ENCODE data around the gene ART4.
A peak's percentile ranks its signal among the peaks of the same experiment; 100 is the strongest.

The ART4 gene

GRCh38 chr12:14810953-14811483 lies 32.3 kb downstream of the ART4 start:
- Histone ChIP-seq H3K36me3 (replicated peaks) (no peaks in the 10 kb centered on the region), H3K27me3 (replicated peaks) (no peaks in the 10 kb centered on the region), H3K4me3 (ENCODE audit: low read depth, low read length) (no peak overlapping the region), H3K27ac (no peak overlapping the region)
- TF ChIP-seq CTCF (IDR thresholded peaks at IDR 0.05; ENCODE audit: low read depth, low read length, missing control alignments): peak; percentile 84
- in situ Hi-C loops (cut with HindIII; ENCODE audit: low pct_ligation_motif_present, low sequenced_read_pairs): no loop called here
- peak; percentile 45 for DNase-seq

- no peak overlapping the region for H3K4me3 ChIP-seq (ENCODE audit: low read depth, low read length)
- DNase-seq: no peak
- in situ Hi-C loops (cut with HindIII; ENCODE audit: low pct_ligation_motif_present, low sequenced_read_pairs): no loop called here
These were observed 33.0 kb downstream of the ART4 start for GRCh38 chr12:14810167-14810952.

GRCh38 chr12:14803830-14804160 lies 39.5 kb downstream of the ART4 start:
- in situ Hi-C loops (cut with HindIII; ENCODE audit: low pct_ligation_motif_present, low sequenced_read_pairs): no loop called here
- H3K27ac ChIP-seq: peak overlapping the region; percentile 100
- peak overlapping the region; percentile 73 for H3K4me3 ChIP-seq (ENCODE audit: low read depth, low read length)

More at GRCh38 chr12:14810167-14810952, 33.0 kb downstream of the ART4 start:
- H3K27ac ChIP-seq: no peak overlapping the region
- no peak for TF ChIP-seq CTCF (IDR thresholded peaks at IDR 0.05; ENCODE audit: low read depth, low read length, missing control alignments)
- H3K27me3 ChIP-seq (replicated peaks): no peaks in the 10 kb centered on the region
- no peaks in the 10 kb centered on the region for H3K36me3 ChIP-seq (replicated peaks)

GRCh38 chr12:14803011-14803829 lies 40.1 kb downstream of the ART4 start, which contains the start of the genes C12orf60 and WBP11:
TSS of gene C12orf60 (plus strand) at chr12:14803670. CDS start at chr12:14822936, 19,266 bp downstream.
TSS of gene WBP11 (minus strand) at chr12:14803478. CDS start at chr12:14801383, 2,095 bp downstream.
- peak; percentile 100 for DNase-seq
- Histone ChIP-seq H3K36me3 (replicated peaks) (peaks cover 7% of the 10 kb centered on the region), H3K27ac (peak within 1 kb of the TSS; percentile 100), H3K27me3 (replicated peaks) (no peaks in the 10 kb centered on the region), H3K4me3 (ENCODE audit: low read depth, low read length) (peak within 1 kb of the TSS; percentile 93)
- in situ Hi-C loops (cut with HindIII; ENCODE audit: low pct_ligation_motif_present, low sequenced_read_pairs): no loop called here
- no peak for TF ChIP-seq CTCF (IDR thresholded peaks at IDR 0.05; ENCODE audit: low read depth, low read length, missing control alignments)

More at GRCh38 chr12:14803830-14804160, 39.5 kb downstream of the ART4 start:
- Histone ChIP-seq H3K27me3 (replicated peaks) (no peaks in the 10 kb centered on the region), H3K36me3 (replicated peaks) (peaks cover 6% of the 10 kb centered on the region)
- TF ChIP-seq CTCF (IDR thresholded peaks at IDR 0.05; ENCODE audit: low read depth, low read length, missing control alignments): no peak
- no peak for DNase-seq

- DNase-seq: no peak
- H3K4me3 ChIP-seq (ENCODE audit: low read depth, low read length): peak overlapping the region; percentile 93
These were observed 40.7 kb downstream of the ART4 start for GRCh38 chr12:14802721-14803010.

More at GRCh38 chr12:14802721-14803010, 40.7 kb downstream of the ART4 start:
- Histone ChIP-seq H3K36me3 (replicated peaks) (peaks cover 11% of the 10 kb centered on the region), H3K27ac (peak overlapping the region; percentile 100), H3K27me3 (replicated peaks) (no peaks in the 10 kb centered on the region)
- in situ Hi-C loops (cut with HindIII; ENCODE audit: low pct_ligation_motif_present, low sequenced_read_pairs): no loop called here
- TF ChIP-seq CTCF (IDR thresholded peaks at IDR 0.05; ENCODE audit: low read depth, low read length, missing control alignments): no peak
